Measurements from ENCODE around the gene HIVEP3.

Gene HIVEP3

DNA sequence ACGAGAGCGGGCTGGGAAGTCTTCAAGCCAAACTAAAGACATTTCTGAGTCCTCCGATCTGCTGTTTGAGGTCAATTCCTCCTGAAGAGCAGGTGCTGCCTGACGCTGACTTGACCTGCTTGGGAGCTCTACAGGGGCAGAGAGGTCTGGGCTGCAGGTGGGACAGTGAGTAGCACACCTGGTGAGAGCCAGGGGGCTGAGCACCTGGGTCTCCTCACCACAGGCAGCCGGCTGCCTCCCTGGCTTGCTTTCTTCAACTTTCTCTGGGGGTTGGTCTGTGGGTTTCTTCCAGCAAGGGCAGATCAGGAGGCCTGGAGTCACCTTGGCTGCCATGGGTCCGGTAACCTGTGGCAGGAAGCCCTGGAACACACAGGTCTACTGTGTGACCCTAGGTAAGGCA, 326.8 kb downstream of the HIVEP3 start:
- no peak for DNase-seq

- no peak for DNase-seq
Measured at GRCh38 chr1:41590331-41590730, 328.4 kb downstream of the HIVEP3 start.

GRCh38 chr1:41589395-41589794, 329.3 kb downstream of the HIVEP3 start:
- no peak for DNase-seq

GRCh38 chr1:41588334-41588875, 330.3 kb downstream of the HIVEP3 start:
- DNase-seq = no peak

DNA sequence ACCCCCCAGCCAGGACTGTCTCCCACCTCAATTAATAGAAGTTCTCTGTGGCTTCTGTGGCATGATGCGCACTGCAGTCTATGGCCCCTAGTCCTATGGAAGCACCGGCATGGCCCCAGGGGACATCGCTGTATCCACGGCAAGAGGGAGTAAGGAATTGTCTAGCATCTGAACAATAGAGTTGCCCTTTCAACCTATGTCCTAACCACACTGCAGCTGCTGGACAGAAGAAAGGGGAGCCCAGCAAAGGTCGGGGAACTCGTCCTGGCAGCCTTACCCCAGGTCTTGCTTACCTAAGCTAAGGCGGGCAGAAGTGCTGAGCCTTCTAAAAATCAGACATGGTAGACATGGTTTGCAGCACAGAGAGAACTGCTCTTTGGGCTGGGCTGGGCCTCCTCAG, 330.9 kb downstream of the HIVEP3 start:
- no peak for DNase-seq

GRCh38 chr1:41586230-41586629, 332.5 kb downstream of the HIVEP3 start:
- no peak for DNase-seq

- no peak for DNase-seq
Measured at GRCh38 chr1:41583658-41584547, 334.8 kb downstream of the HIVEP3 start.

DNA sequence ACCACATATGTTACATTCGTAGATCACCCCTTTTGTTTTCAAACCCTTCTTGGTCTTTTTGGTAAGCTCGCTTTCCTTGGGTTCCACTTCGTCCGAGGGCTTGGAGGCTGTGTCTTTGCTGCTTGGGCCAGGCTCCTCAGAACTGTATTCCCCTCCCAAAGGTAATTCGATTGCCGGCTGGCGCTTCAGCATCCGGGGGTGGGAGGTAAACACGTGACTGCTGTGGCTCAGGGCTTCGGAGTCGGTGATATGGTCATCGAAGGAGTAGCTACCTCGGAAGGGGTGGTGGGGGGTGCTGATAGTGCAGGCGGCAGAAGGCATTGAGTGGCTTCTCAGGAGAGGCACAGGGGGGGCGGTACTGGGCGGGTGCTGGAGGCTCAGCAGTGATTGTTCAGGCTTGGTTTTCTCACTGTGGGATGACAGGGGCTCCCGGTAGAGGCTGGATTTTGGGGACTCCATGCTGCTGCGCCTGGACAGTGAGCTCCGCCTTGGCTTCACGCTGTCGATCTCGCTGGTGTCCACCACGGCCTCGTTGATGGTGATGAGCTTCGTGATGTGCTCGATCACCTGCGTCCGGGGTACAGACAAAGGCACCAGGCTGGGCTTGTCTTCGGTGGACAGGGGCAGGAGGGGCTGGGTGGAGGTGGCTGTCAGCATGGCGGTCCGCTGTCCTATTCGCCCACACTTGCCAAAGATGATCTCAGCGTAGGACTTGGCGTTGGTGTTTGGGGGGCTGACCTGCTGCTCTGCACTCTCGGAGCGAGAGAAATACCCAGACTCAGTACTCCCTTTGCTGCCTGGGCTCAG, 335.7 kb downstream of the HIVEP3 start:
- no peak for DNase-seq

GRCh38 chr1:41582351-41582750, 336.4 kb downstream of the HIVEP3 start:
- no peak for DNase-seq

GRCh38 chr1:41582004-41582325, 336.8 kb downstream of the HIVEP3 start:
- no peak for DNase-seq

DNA sequence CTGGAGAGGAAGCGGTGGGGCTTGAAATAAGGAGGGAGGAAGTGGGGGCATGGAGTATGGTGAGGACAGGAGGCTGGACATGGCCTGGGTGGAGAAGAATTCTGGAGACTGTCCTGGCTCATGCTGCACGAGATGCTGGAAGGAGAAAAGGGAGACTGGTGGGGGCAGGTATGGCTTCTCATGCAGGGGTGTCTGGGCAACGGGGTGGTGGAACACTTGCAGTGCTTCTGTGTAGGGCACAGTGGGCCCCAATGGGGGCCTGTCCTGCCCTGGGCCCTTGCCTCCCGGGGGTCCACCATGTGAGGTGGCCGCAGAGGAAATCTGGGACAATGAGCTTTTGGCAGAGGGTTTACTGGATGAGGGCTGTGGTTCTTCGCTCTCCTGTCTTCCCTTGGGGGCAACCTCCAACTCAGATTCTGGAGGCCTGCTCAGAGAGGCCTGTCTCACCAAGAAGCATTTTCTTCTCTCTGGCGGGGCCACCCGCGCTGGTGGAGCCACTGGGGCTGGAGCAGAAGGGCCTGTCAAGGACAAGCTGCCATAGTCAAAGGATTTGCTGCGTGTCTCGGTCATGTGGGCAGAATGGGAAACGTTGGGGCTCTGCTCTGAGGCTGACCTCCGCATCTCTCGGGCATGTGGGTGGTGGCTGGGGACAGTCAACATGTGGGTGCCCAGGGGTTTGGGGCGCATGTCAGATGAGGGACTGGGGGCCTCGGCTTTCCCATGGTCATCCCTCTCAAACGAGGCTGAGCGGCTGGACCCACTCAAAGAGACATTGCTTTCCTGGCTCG, 337.3 kb downstream of the HIVEP3 start:
- no peak for DNase-seq

- no peak for DNase-seq
Measured at GRCh38 chr1:41580520-41581172, 338.1 kb downstream of the HIVEP3 start.

GRCh38 chr1:41580021-41580420, 338.7 kb downstream of the HIVEP3 start:
- no peak for DNase-seq

- no peak for DNase-seq
Measured at GRCh38 chr1:41578712-41579335, 339.9 kb downstream of the HIVEP3 start.

- DNase-seq = no peak
Measured at GRCh38 chr1:41576620-41577019, 342.1 kb downstream of the HIVEP3 start.

DNA sequence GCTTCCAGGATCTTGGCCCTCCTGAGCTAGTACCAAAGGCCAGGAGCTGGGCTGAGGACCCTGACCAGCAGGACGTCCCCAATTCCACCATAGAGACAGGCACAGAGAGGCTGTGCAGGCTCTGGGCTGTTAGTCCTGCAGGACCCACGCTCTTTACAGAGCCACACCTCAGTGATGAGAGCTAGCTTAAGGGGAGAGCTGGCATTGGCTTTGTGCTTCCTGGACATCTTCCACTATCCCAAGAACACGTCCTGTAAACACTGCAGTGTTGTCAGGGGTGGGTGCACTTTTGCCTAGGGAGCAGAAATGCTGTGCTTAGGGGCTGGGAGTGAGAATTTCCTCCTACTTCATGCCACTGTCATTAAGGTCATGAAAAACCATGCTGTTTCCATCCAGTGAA, 342.5 kb downstream of the HIVEP3 start:
- DNase-seq = no peak

- peak; percentile 9 for DNase-seq
Measured at GRCh38 chr1:41574842-41575241, 343.9 kb downstream of the HIVEP3 start.

- peak; percentile 97 for DNase-seq
Measured at GRCh38 chr1:41573785-41574713, 344.7 kb downstream of the HIVEP3 start.

DNA sequence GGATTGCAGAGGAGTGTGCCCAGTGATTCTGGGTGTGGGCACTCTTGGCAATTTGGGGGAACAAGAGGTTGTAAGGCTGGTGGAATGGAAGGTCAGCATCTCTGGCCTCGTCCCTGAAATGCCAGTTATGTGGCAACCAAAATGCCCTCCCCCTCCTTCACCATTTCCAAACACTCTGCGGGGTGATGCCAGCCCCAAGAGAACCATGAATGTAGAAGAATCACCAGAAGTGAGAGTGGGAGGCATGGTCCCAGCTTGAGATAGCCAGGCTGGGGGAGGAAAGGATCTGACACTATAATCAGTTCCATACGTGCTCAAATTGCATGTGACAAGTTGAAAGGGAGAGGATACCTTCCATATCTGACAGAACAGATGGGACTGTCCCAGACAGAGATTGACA, 345.5 kb downstream of the HIVEP3 start:
- DNase-seq = no peak

GRCh38 chr1:41572224-41572623, 346.5 kb downstream of the HIVEP3 start:
- no peak for DNase-seq

GRCh38 chr1:41571041-41571440, 347.7 kb downstream of the HIVEP3 start:
- DNase-seq = no peak
